GM21515 (cell line): ENCODE results near the gene NTM.

Experiments used
- ATAC-seq: cut with Tn5 transposase; IDR thresholded peaks from one replicate; pipeline ENCODE4 v1.9.1; 2021; ENCODE audit not compliant: unreplicated experiment

Gene NTM

GRCh38 chr11:132258875-132259274 lies 888.5 kb downstream of the NTM start:
- ATAC-seq: no peak

- no peak for ATAC-seq
Measured at GRCh38 chr11:132260636-132261035, 890.2 kb downstream of the NTM start.

GRCh38 chr11:132263241-132263640 lies 892.8 kb downstream of the NTM start:
- no peak for ATAC-seq

- no peak for ATAC-seq
Measured at GRCh38 chr11:132263875-132264274, 893.5 kb downstream of the NTM start.

- ATAC-seq: no peak
Measured at GRCh38 chr11:132264616-132265015, 894.2 kb downstream of the NTM start.

- ATAC-seq: no peak
Measured at GRCh38 chr11:132278801-132279574, 908.6 kb downstream of the NTM start.

GRCh38 chr11:132284048-132284447 lies 913.6 kb downstream of the NTM start:
- no peak for ATAC-seq

- ATAC-seq: no peak
Measured at GRCh38 chr11:132284611-132285010, 914.2 kb downstream of the NTM start.

GRCh38 chr11:132285631-132286030 lies 915.2 kb downstream of the NTM start:
- ATAC-seq: no peak

GRCh38 chr11:132286106-132286505 lies 915.7 kb downstream of the NTM start:
- ATAC-seq: no peak

- no peak for ATAC-seq
Measured at GRCh38 chr11:132288036-132288435, 917.6 kb downstream of the NTM start.

- no peak for ATAC-seq
Measured at GRCh38 chr11:132289590-132290256, 919.3 kb downstream of the NTM start.

GRCh38 chr11:132293586-132293985 lies 923.2 kb downstream of the NTM start:
- no peak for ATAC-seq

GRCh38 chr11:132296946-132297610 lies 926.7 kb downstream of the NTM start:
- ATAC-seq: no peak

- no peak for ATAC-seq
Measured at GRCh38 chr11:132298357-132298756, 927.9 kb downstream of the NTM start.

- ATAC-seq: no peak
Measured at GRCh38 chr11:132300283-132300682, 929.9 kb downstream of the NTM start.

GRCh38 chr11:132301465-132301864 lies 931.0 kb downstream of the NTM start:
- ATAC-seq: no peak

GRCh38 chr11:132301900-132302299 lies 931.5 kb downstream of the NTM start:
- no peak for ATAC-seq

GRCh38 chr11:132307309-132308020 lies 937.0 kb downstream of the NTM start:
- no peak for ATAC-seq

- no peak for ATAC-seq
Measured at GRCh38 chr11:132310390-132311375, 940.3 kb downstream of the NTM start.
